ENCODE results near the gene BLOC1S5.

The BLOC1S5 gene

GRCh38 chr6:8063761-8064637 is at the start of gene BLOC1S5:
Gene BLOC1S5 (minus strand): TSS chr6:8064389. CDS start chr6:8064376, 13 bp downstream.
- FAIRE-seq = peak; percentile 55

- no peak for FAIRE-seq
These were observed 49.0 kb upstream of the BLOC1S5 start for GRCh38 chr6:8113131-8113654.

GRCh38 chr6:8110725-8111124 is 46.5 kb upstream of the BLOC1S5 start:
- FAIRE-seq = no peak

- FAIRE-seq = no peak
These were observed 46.0 kb upstream of the BLOC1S5 start for GRCh38 chr6:8110117-8110721.

GRCh38 chr6:8108759-8109539 is 44.8 kb upstream of the BLOC1S5 start:
- FAIRE-seq = no peak

- FAIRE-seq = no peak
These were observed 44.0 kb upstream of the BLOC1S5 start for GRCh38 chr6:8108031-8108660.

GRCh38 chr6:8105791-8106190 is 41.6 kb upstream of the BLOC1S5 start:
- FAIRE-seq = no peak

GRCh38 chr6:8103726-8104125 is 39.5 kb upstream of the BLOC1S5 start:
- FAIRE-seq = no peak

- no peak for FAIRE-seq
These were observed 38.2 kb upstream of the BLOC1S5 start, which contains the start of gene EEF1E1 for GRCh38 chr6:8102122-8102958. Gene EEF1E1 (minus strand): TSS chr6:8102548. CDS start chr6:8102521, 27 bp downstream.

GRCh38 chr6:8100159-8100854 is 36.1 kb upstream of the BLOC1S5 start:
- FAIRE-seq = no peak

- no peak for FAIRE-seq
These were observed 26.5 kb upstream of the BLOC1S5 start for GRCh38 chr6:8090650-8091049.

- FAIRE-seq = no peak
These were observed 24.7 kb upstream of the BLOC1S5 start for GRCh38 chr6:8088886-8089285.

GRCh38 chr6:8087870-8088754 is 23.9 kb upstream of the BLOC1S5 start:
- FAIRE-seq = no peak

GRCh38 chr6:8086755-8087306 is 22.6 kb upstream of the BLOC1S5 start:
- no peak for FAIRE-seq

GRCh38 chr6:8085053-8085511 is 20.9 kb upstream of the BLOC1S5 start:
- no peak for FAIRE-seq

- FAIRE-seq = no peak
These were observed 20.4 kb upstream of the BLOC1S5 start for GRCh38 chr6:8084586-8084985.

GRCh38 chr6:8082954-8083858 is 19.0 kb upstream of the BLOC1S5 start:
- no peak for FAIRE-seq

- FAIRE-seq = no peak
These were observed 18.4 kb upstream of the BLOC1S5 start for GRCh38 chr6:8082572-8082953.

Measured in TTC549 (cell line).